Measurements from ENCODE around the gene BSDC1.

Gene BSDC1

DNA sequence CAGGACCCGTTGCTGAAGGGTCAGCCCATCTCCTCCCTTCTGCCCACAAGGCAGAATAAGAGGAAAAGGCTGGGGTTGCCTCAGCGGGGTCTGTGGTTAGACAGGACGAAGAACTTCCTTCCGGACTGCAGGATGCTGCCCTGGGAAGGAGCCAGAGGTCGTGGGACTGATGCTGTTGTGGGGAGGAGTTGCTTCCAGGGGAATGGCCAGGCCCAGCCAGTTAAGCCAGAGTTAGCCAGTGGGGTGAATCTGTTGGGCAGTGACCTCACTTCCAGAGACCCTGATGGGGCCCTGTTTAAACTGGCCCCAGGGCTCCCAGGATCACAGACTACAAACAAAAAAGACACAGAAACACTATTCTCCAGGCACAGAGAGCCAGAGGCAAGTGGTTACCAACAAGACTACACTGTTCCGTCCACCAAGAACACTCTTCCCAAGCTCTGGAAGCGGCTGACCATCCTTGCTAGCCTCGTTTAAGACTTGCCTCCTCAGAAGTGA is 45.0 kb downstream of the BSDC1 start:
- TF ChIP-seq, protein P1, sequence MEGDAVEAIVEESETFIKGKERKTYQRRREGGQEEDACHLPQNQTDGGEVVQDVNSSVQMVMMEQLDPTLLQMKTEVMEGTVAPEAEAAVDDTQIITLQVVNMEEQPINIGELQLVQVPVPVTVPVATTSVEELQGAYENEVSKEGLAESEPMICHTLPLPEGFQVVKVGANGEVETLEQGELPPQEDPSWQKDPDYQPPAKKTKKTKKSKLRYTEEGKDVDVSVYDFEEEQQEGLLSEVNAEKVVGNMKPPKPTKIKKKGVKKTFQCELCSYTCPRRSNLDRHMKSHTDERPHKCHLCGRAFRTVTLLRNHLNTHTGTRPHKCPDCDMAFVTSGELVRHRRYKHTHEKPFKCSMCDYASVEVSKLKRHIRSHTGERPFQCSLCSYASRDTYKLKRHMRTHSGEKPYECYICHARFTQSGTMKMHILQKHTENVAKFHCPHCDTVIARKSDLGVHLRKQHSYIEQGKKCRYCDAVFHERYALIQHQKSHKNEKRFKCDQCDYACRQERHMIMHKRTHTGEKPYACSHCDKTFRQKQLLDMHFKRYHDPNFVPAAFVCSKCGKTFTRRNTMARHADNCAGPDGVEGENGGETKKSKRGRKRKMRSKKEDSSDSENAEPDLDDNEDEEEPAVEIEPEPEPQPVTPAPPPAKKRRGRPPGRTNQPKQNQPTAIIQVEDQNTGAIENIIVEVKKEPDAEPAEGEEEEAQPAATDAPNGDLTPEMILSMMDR (IDR thresholded peaks at IDR 0.05; ENCODE audit: low read depth, low read length) = no peak
- no peak for DNase-seq (ENCODE audit: extremely low read depth, low read depth)

DNA sequence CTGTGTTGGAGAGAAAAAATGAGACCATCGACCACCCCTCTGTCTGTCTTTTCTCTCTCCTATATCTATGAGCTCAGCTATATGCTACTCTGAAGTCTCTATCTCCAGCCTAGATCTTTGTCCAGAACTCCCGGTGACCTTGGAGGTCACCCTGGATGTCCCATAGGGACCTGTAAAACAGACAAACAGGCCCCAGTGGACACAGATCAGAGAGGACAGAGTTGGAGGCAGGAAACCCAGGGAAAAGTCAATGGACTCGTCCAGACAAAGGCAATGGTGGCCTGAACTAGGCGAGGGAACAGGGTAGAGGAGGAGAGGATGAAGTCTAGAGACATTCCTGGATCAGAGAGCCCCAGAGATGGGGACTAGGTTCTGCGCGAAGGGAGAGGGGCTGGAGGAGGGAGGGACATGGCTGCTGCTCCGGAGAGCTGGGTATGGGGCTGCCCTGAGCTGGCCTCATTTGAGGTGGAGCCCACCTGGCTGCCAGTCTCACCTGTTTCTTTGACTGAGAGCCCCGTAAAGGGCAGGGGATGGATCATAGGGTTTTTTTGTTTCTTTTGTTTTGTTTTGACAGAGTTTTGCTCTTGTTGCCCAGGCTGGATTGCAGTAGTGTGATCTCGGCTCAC is 47.6 kb downstream of the BSDC1 start:
- TF ChIP-seq, protein P1 (IDR thresholded peaks at IDR 0.05; ENCODE audit: low read depth, low read length) = no peak
- no peak for DNase-seq (ENCODE audit: extremely low read depth, low read depth)

DNA sequence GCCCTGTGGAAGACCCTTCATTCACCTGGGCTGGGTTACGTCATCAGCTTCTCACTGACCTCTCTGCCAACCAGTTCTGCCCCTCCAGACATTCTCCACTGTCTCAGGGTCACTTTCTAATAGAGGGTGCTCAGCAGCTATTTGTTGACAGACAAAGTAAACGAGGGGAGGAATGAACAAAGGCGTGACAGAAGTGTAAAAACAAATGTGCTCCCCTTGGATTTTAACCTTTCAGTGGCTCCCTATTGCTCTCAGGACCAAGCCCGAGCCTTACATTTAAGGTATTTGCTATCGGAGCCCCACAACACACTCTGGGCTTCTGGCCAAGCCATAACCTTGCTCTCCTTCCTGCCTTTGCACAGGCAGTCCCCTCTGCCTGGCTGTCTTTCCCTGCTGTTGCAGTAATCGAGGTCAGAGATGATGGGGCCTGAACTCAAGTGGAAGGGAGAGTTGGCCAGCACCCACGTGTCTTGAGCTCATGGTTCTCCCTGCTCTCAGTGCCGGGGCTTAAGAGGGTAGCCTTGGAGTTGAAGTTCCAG is 48.9 kb downstream of the BSDC1 start:
- DNase-seq (ENCODE audit: extremely low read depth, low read depth) = no peak
- TF ChIP-seq, protein P1 (IDR thresholded peaks at IDR 0.05; ENCODE audit: low read depth, low read length) = no peak

DNA sequence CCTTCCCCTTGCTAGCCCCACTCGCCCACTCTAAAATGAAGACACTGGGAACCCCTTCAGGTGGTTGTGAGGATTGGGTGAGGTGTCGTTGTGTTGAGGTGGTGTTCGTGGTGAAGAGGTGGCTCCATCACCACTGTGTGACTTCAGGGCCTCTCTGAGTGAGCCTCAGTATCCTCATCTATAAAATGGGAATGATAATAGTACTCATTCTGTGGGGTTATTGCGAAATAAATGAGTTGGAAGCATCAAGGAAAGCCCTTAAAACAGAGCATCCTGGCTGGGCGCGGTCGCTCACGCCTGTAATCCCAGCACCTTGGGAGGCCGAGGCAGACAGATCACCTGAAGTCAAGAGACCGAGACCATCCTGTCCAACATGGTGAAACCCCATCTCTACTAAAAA is 51.5 kb downstream of the BSDC1 start:
- no peak for DNase-seq (ENCODE audit: extremely low read depth, low read depth)
- TF ChIP-seq, protein P1 (IDR thresholded peaks at IDR 0.05; ENCODE audit: low read depth, low read length) = no peak

DNA sequence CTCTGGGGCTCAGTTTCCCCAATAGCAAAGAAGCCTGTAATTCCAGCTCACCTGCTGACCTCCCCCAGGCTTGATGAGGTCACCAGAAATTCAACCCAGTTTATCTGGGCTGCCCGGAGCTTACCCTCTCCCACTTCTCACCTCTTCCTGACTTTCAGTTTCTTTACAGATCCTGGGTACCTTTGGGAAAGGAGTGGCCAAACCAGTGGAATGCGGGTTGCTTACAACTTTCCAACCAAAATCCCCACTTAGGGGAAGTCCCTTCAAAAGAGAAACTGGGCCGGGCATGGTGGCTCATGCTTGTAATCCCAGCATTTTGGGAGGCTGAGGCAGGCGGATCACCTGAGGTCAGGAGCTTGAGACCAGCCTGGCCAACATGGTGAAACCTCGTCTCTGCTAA is 52.3 kb downstream of the BSDC1 start:
- TF ChIP-seq, protein P1 (IDR thresholded peaks at IDR 0.05; ENCODE audit: low read depth, low read length) = no peak
- no peak for DNase-seq (ENCODE audit: extremely low read depth, low read depth)

DNA sequence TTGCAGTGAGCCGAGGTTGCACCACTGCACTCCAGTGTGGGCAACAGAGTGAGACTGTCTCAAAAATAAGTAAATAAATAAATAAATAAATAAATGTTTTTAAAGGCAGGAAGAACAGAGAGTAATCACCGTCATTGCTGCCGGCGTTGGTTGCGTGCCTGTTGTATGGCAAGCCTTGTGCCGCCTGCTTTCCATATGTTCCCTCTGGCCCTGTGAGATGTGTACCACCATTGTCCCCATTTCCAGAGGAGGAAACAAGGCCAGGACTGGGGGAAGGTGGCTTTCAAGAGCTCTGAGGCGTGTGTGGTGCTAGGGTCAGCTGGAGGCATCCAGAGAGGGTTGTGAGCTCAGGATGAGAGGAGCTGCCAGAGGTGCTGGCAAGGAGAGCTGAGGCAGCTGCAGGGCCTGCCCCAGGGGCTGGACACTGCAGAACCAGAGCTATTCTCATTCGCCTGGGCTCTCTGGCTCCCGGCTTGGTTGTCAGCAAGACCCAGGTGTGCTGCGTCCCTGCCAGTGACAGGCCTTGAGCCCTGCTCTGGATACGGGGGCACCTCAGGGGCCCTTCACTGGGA is 53.0 kb downstream of the BSDC1 start:
- TF ChIP-seq, protein P1 (IDR thresholded peaks at IDR 0.05; ENCODE audit: low read depth, low read length) = no peak
- no peak for DNase-seq (ENCODE audit: extremely low read depth, low read depth)

DNA sequence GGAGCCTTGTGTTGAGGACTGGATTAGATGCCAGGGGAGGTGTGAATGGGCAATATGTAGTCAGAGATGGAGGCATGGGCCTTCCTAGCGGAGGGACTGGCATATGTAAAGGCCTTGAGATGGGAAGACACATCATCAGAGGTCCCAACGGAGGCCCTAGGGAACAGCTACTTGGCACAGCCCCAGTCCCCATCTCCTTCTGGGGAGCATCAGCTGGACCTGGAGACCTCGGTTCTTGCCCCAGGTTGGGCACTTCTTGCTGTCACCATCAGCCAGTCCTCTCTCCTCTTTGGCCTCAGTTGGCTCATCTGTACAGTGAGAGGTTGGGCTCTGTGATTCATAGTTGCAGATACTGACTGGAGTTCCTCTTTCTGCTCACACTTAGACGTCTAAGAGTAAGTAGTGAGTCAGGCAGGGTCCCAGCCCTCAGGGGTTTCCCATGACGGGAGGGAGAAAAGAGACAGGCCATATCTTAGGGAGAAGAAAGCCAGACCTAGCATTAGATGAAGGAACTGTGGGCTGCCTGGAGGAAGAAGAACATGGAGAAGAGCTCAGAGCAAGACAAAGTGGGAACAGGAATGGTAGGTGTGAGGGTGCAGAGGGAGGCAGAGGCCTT is 54.8 kb downstream of the BSDC1 start:
- TF ChIP-seq, protein P1 (IDR thresholded peaks at IDR 0.05; ENCODE audit: low read depth, low read length) = no peak

More for the DNA sequence above, 54.8 kb downstream of the BSDC1 start:
- DNase-seq (ENCODE audit: extremely low read depth, low read depth) = no peak
